ENCODE data around the gene SCYGR4.

- TF ChIP-seq, protein P1, sequence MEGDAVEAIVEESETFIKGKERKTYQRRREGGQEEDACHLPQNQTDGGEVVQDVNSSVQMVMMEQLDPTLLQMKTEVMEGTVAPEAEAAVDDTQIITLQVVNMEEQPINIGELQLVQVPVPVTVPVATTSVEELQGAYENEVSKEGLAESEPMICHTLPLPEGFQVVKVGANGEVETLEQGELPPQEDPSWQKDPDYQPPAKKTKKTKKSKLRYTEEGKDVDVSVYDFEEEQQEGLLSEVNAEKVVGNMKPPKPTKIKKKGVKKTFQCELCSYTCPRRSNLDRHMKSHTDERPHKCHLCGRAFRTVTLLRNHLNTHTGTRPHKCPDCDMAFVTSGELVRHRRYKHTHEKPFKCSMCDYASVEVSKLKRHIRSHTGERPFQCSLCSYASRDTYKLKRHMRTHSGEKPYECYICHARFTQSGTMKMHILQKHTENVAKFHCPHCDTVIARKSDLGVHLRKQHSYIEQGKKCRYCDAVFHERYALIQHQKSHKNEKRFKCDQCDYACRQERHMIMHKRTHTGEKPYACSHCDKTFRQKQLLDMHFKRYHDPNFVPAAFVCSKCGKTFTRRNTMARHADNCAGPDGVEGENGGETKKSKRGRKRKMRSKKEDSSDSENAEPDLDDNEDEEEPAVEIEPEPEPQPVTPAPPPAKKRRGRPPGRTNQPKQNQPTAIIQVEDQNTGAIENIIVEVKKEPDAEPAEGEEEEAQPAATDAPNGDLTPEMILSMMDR (IDR thresholded peaks at IDR 0.05; ENCODE audit: low read length), result no peak
- no peak for TF ChIP-seq EZH2 (IDR thresholded peaks at IDR 0.05; ENCODE audit: borderline replicate concordance, low read length)
These were observed 9.4 kb downstream of the SCYGR4 start for GRCh38 chr2:227626580-227627151.
